Raji (cell line): ENCODE results near the gene RPL7A.

ENCODE experiments used
- POLR2A ChIP-seq: IDR thresholded peaks from 2 replicates; pipeline ENCODE4 v1.6.1; 2011; ENCODE audit warnings: low read depth, low read length, control low read depth; ENCODE audit not compliant: insufficient read depth

The RPL7A gene

DNA sequence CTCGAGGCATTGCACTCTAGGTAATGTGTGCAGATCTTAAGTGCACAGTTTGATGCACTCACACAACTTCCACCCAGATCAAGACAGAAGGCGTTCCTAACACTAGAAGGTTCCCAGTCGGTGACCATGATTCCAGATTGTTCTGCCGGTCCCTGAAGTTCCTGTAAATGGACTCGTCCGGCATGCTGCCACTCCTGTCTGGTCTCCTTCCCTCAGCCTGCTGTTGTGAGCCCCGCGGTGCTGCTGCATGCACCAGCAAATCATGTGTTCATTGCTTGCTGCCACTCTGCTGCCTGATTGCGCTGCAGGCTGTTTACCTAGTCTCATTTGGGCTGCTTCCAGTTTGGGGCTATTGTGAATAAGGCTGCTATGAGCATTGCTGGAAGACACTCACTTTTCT, 39.7 kb downstream of the RPL7A start:
- no peak for TF ChIP-seq POLR2A

DNA sequence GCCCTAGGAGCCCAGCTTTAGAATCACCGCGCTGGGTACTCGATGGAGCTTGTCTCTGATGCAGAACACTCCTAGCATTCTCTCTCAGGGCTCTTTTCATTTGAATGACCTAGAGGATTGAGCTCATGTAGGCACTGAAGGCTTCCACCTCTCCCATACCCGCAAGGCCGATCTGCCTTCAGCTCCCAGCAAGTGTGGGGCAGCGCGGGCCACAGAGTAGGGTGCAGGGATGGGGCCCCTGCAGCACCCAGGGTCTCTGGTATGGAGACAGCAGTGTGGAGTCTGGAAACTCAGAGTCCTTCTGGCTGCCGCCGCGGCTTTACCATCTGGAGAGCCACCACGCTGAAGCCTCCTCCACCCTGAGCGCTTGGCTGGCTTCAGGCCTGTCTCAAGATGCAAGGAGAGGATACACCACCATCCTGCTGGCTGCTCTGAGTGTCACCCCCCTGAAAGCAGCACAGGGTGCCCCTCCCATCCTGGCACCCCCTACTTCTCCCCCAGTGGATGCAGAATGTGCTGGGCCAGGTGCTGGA, 41.1 kb downstream of the RPL7A start:
- no peak for TF ChIP-seq POLR2A

DNA sequence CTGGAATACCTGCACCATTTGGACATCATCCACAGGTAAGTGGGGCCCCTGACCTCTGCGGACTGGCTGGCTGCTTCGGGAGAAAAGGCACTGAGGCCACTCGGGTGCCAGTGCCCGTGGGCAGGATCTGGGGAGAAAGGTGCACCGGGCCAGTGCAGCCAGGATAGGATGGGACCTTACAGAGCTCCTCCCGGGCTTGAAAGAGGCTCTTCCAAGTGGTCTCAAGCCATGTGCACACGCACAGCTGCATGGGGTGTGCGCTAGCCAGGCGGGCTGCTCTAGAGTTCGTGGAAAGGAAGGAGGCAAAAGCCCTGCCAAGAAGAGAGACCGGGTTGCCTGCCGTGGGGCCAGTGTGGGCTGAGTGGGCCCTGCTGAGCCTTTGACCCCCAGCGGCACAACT, 41.5 kb downstream of the RPL7A start:
- no peak for TF ChIP-seq POLR2A

DNA sequence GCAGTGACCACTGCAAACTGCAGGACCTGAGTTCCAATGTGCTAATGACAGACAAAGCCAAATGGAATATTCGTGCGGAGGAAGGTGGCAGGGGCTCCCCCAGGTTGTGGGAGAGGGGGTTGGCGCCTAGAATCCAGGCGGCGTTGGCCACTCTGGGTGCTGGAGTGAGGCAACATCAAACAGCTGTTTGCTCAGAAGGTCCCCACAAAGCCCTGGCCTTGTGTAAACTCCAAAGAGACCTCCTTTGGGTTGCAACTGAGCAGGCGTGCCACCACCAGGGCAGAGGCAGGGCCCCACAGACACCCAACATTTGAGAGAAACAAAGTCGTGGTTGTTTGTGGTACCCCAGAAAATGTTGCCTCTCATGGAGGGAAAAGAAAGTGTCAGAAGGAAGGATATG, 42.7 kb downstream of the RPL7A start:
- no peak for TF ChIP-seq POLR2A

DNA sequence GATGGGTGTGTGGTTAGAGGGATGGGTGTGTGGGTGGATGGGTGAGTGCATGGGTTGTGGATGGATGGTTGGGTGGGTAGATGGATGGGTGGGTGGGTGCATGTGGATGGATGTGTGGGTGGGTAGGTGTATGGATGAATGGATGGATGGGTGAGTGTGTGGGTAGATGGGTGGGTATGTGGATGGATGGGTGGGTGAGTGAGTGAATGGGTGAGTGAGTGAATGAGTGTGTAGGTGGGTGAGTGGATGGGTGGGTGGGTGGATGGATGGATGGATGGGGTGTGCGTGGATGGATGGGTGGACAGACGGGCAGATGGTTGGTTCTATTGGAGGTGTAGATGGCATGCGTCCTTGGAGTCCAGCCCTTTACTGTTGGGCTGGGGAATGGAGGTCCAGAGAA, 45.4 kb downstream of the RPL7A start:
- no peak for TF ChIP-seq POLR2A

DNA sequence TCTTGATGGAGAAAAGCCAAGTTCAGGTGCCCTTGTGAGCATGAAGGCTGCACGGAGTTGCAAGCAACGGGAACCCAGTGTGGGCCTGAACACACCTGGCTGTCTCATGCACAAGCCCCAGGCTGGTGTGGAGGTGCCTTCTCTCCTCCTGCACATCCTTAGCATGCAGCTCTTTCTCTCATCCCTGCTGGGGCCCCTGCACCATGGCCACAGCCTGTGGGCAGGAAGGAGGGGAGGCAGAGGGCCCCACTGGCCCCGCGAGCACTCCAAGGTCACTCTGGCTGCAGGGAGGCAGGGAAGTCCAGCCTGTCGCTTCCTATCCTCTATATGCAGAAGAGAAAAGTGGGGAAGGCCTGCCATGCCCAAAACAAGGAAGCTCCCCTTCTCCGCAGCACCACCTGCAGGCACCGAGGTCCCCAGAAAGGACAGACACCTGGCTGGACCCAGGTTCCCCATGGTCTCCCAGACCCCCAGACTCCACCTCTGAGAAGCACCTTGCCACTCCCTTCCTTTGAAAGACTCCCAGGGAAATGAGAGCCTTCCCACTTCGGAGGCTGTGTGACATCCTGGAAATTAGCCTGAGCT, 46.8 kb downstream of the RPL7A start:
- TF ChIP-seq POLR2A, result no peak

DNA sequence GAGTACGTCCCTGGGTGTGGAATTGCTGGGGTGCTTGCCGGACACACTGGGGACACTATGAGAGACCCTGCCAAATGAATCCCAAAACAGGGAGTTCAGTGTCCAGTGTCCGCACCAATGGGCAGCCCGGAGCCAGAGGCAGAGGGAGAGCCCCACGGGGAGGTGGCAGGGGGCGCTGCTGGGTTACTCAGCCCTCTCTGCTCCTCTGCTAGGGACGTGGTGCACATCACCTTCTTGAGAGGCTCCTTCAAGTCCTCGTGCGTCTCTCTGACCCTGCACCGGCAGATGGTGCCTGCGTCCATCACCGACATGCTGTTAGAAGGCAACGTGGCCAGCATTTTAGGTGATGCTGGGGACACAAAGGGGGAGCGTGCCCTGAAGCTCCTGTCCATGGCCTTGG, 48.9 kb downstream of the RPL7A start:
- TF ChIP-seq POLR2A, result no peak

DNA sequence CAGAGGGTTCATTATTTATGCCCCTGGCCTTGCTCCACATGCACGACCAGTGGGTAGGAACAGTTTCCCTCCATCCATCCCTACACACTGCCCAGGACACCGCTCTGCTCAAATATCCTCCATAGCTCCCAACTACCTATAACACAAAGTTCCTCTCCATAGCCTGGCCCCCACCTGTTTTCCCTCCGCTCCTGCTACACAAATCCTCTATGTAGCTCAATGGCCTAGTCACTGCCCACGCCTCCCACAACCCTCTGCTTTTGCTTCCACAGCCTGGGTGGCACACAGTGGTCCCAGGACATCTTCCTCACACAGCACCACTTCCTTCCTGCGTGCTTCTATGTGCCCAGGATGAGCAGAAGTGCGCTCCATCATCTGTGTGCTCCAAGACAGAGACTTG, 49.4 kb downstream of the RPL7A start:
- TF ChIP-seq POLR2A, result no peak

DNA sequence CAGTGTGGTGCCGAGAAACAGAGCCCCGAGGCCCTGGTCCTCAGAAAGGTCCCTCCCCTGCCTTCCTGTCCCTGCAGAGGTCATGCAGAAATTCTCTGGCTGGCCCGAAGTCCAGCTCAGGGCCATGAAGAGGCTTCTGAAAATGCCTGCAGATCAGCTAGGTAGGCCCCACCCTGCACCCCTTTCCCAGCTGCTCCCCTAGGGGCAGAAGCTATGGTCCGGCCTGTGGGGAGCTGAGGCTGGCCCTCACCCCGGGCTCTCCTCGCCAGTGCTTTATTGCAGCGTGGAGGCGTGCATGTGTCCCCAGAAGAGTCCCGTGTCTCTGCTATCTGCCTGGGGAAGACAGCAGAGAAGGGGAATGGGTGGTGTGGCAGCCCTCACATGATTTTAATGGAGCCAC, 49.9 kb downstream of the RPL7A start:
- TF ChIP-seq POLR2A, result no peak

DNA sequence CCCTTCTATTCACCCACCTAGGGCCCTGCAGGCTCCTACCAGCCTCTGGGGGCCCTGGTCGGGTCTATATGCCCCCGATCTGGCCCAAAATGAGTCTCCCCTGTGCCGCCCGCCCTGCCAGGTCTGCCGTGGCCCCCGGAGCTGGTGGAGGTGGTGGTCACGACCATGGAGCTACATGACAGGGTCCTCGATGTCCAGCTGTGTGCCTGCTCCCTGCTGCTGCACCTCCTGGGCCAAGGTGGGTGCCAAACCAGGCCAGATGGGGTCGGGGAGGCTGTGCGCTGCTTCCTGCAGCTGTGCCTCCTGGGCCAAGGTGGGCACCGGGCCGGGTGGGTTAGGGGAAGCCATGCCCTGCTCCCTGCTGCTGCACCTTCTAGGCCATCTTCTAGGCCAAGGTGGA, 52.3 kb downstream of the RPL7A start:
- no peak for TF ChIP-seq POLR2A
